ENCODE measurements around the gene PHOSPHO2. TPM values are rescaled to one million over a fixed set of nuclear protein-coding genes. Genes with fewer than 3 reads are reported as not detected.
"Not testable (repeated sequence)": the region's sequence is repeated elsewhere in the genome, so short reads cannot be mapped to it uniquely, and the experiment has no call there.

The PHOSPHO2 gene
- total RNA-seq, 1 donor from 2014 or later, result 3.0 TPM

DNA sequence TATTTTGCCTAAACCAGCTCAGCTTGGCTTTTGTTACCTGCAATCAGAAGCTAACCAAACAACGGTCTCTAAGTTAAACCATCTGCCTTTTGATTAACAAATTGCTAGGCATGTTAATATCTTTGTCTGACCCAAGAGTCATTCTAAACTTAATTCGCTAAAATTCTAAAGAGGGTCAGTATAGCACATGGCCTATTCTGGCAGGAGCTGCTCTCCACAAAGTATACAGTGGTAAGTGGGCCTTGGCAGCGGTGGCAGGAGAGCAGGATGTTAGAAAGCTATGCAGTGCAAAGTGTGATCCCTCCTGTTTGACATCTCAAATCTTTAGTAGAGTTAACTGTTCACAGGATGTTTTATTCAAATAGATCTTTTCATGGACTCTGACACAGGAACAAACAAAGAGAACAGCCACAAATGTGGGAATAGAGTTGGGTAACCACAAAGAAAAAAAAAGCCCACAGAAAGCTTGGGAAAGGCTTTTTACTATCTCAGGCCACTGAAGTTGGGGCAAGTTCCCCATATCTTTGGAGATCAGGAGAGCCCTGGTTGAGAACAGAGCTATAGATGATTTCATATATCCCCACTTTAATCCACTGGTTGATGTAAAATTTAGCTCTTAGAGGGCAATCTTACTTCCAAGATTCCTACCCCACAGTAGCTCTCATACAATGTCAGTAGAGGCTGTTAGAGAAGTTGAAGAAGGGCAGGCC lies 10.7 kb upstream of the PHOSPHO2 start:
- intact Hi-C loops (cut with micrococcal nuclease), result loop anchor here (1.0 kb wide), 1 partner anchor 11 kb away; the partner anchor contains the start of genes CFAP210 and PHOSPHO2

DNA sequence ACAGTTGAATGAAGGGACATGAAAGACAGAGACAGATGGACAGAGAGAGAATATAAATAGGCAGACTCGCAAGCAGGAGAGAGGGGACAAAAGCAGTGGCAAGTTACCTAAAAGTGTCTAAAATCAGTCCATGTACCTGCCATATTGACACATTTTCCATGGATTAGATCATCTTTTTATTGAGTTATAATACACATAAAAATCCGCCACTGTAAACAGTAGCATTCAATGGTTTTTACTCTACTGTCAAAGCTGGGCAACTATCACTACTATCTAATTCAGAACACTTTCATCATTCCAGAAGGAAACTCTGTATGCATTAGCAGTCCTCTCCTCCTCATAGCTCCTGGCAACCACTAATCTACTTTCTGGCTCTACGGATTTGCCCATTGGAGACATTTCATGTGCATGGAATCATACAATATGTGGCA lies 10.1 kb upstream of the PHOSPHO2 start:
- intact Hi-C loops (cut with micrococcal nuclease), result no loop called here

DNA sequence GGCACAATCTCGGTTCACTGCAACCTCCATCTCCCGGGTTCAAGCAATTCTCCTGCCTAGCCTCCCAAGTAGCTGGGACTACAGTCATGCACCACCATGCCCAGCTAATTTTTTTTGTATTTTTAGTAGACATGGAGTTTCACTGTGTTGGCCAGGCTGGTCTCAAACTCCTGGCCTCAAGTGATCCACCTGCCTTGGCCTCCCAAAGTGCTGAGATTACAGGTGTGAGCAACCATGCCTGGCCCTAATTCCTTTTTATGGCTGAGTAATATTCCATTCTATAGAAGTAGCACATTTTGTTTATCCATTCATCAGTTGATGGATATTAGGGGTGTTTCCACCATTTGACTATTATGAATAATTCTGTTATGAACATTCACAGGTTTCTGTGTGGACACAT lies 9.6 kb upstream of the PHOSPHO2 start:
- intact Hi-C loops (cut with micrococcal nuclease), result not testable (repeated sequence)

DNA sequence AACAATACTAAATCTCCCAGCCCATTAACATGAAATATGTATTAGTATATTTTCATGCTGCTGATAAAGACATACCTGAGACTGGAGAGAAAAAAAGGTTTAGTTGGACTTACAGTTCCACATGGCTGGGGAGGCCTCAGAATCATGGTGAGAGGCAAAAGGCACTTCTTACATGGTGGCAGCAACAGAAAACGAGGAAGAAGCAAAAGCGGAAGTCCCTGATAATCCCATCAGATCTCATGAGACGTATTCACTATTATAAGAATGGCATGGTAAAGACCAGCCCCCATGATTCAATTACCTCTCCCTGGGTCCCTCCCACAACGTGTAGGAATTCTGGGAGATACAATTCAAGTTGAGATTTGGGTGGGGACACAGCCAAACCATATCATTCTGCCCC lies 7.4 kb upstream of the PHOSPHO2 start:
- intact Hi-C loops (cut with micrococcal nuclease), result not testable (repeated sequence)

DNA sequence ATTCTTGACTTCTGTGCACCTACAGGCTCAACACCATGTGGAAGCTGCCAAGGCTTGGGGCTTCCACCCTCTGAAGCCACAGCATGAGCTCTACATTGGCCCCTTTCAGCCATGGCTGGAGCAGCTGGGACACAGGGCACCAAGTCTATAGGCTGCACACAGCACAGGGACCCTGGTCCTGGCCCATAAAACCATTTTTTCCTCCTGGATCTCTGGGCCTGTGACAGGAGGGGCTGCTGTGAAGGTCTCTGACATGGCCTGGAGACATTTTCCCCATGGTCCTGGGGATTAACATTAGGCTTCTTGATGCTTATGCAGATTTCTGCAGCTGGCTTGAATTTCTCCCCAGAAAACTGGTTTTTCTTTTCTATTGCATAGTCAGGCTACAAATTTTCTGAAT lies 6.3 kb upstream of the PHOSPHO2 start:
- intact Hi-C loops (cut with micrococcal nuclease), result not testable (repeated sequence)

DNA sequence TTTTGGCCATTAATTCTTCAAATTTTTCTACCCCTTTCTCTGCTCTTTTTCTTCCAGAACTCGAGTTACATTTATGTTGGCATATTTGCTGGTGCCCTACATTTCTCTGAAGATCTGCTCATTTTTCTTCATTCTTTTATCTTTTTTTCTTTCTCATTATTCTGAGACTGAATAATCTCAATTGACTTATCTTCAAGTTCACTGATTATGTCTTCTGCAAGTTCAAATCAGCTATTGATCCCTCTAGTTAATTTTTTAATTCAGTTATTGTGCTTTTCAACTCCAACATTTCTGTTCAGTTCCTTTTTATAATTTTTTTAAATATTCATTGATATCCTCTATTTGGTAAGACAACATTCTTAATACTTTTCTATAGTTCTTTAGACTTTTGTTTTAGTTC lies 3.3 kb upstream of the PHOSPHO2 start:
- intact Hi-C loops (cut with micrococcal nuclease), result loop anchor here (5.0 kb wide), 1 partner anchor 584 kb away; no protein-coding TSS in a partner anchor

DNA sequence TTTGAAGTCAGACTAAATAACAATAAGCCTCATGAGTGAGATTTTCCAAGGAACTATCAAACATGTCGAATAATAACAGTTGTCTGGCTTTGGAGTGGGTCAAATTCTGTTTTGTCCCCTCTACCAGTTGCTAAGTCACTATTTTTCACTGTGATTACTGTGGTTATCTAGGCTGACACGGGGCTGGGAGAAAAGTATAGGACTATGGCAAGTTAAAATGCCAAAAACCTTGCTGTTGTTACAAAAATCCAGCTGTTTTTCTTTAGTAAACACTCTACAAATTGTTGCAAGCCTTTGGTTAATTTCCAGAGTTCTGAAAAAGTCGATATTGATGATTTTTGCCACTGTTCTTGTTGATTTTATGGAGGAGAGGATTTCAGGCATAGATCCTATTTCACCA lies 1.6 kb upstream of the PHOSPHO2 start:
- intact Hi-C loops (cut with micrococcal nuclease), result loop anchor here (2.0 to 5.0 kb wide), 2 partner anchors 328 to 585 kb away; no protein-coding TSS in a partner anchor

DNA sequence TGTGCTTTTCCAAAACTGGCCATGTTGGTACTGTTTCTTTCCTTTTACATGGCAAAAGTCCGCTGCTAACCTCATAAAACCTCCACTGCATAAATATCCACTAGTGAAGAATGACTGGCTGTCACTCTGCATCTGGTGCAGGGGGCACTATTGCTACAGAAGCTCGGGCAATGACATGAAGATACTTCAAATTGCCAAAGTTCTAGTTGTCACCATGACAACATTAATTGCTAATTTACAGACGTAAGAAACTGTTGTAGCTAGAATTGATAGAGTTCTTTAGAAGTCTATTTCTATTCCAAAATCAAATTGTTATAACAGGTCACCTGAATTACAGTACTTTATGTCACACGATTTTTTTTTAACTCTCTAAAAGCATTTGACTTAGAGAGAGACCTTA lies 909 bp upstream of the PHOSPHO2 start:
- intact Hi-C loops (cut with micrococcal nuclease), result loop anchor here (2.0 to 5.0 kb wide), 2 partner anchors 329 to 586 kb away; no protein-coding TSS in a partner anchor

DNA sequence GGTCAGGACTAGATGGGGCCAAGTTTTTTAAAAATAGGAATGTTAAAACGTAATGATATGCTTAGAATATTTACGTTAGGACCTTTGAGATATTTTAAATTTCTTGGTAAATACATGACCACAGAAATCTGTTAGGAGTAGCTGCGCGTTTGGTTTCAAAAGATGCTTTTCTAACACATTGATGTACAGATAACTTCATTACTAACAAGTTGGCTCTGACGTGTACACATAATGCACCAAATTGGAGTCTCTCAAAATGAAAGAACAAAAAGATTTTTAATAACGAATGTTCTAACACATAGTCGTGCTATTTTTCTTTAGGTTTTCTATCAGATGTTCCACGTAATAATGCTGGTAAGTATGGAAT lies 608 bp downstream of the PHOSPHO2 start:
- intact Hi-C loops (cut with micrococcal nuclease), result loop anchor here (1.0 to 5.0 kb wide), 12 partner anchors 12 to 1739 kb away; partner anchors contain the start of genes BBS5, DCAF17, FASTKD1 and GORASP2

DNA sequence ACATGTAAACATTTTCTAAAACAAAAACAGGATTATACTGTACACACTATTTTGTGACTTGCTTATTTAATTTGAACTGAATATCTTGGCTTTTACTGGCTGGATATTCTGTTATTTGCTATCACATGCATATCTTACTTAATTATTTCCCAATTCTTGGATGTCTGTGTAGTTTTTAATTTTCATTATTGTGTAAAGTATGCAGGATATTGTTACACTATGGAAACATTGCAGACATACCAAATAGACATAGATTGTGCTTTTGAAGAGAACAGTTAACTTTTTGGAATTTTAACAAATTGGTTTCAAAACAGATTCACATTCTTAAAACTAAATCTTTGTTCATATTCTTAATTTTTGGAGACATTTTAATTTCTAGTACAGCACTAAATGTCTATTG lies 2.1 kb downstream of the PHOSPHO2 start:
- intact Hi-C loops (cut with micrococcal nuclease), result no loop called here

DNA sequence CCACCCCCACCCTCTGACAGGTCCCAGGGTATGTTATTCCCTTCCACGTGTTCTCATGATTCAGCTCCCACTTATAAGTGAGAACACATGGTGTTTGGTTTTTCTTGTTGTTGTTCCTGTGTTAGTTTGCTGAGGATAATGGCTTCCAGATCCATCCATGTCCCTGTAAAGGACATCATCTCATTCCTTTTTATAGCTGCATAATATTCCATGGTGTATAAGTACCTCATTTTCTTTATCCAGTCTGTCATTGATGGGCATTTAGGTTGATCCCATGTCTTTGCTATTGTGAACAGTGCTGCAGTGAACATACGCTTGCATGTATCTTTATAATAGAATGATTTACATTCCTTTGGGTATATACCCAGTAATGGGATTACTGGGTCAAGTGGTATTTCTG lies 4.9 kb downstream of the PHOSPHO2 start:
- intact Hi-C loops (cut with micrococcal nuclease), result not testable (repeated sequence)

DNA sequence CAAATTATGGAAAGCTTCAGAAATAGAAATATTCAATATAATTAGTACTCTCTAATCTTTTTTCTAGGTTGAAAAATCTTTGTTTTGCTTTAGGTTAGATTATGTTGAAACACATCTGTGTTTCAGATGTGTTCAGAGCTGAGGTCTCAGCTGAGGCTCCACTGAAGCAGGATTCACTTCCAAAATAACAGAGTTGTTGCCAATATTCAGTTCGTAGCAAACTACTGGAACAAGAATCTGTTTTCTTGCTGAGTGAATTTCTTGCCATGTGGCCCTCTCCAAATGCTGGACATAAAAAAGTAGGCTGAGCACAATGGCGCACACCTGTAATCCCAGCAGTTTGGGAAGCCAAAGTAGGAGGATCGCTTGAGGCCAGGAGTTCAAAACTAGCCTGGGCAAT lies 8.7 kb downstream of the PHOSPHO2 start:
- intact Hi-C loops (cut with micrococcal nuclease), result no loop called here

DNA sequence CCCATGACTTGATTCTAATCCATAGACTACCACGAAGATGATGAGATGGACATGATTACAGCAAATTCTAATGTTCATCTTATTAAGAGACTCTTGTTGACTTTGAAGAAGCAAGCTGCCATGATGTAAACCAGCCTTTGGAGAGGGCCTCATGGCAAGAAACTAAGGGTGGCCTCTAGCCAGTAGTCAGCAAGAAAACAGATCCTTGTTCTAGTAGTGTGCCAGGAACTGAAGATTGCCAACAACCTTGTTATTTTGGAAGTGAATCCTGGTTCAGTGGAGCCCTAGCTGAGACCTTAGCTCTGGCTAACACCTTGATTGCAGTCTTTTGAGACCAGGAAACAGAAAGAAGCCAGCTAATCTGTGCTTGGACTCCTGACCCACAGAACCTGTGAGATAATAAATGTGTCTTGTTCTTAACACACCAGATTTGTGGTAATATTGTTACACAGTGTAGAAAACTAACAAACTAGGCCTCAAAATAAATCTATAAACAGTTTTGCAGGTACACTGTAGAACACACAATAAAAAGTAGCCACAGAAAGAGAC lies 10.0 kb downstream of the PHOSPHO2 start:
- intact Hi-C loops (cut with micrococcal nuclease), result no loop called here

DNA sequence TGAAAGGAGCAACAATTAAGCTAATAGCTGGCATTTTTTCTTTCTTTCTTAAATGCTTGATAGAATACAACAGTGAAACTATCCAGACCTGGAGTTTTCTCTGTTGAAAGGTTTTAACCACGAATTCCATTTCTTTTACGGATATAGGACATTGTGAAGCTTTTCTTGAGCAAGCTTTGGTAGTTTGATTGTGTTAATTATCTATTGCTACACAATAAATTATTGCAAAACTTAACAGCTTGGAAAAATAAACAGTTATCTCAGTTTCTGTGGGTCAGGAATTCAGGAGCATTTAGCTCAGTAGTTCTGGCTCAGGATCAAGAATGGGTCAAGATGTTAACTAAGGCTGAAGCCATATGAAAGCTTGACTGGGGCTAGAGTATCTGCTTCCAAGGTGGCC lies 11.7 kb downstream of the PHOSPHO2 start:
- intact Hi-C loops (cut with micrococcal nuclease), result no loop called here

DNA sequence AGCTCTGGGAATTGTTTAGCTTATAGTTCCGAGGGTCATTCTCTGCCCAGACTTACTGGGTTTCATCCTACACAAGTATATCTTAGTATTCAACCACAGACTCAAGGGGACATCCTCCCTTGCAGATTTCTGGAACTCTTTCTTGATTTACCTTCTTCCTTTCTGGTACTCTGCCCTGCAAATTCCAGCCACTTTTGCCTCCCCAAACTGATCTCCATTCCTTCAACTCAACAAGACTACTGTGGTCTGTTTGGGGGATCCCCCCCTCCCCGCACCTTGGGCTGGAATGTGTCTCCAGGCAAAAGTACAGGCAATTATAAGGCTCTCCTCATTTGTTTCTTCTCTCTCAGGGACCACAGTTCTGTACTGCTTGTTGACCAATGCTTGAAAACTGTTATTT lies 13.4 kb downstream of the PHOSPHO2 start:
- intact Hi-C loops (cut with micrococcal nuclease), result no loop called here

DNA sequence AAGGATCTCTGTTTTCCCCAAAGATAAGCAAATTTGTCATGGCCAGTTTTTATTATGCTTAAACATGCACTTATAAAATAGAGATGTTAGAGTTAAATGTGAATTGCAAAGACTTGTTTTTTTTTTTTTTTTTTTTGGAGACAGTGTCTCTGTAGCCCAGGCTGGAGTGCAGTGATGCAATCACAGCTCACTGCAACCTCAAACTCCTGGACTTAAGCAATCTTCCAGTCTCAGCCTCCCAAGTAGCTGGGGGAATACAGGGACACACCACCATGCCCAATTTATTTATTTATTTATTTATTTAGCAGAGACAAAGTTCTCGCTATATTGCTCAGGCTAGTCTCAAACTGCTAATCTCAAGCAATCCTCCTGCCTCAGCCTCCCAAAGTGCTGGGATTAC lies 15.1 kb downstream of the PHOSPHO2 start:
- intact Hi-C loops (cut with micrococcal nuclease), result no loop called here

DNA sequence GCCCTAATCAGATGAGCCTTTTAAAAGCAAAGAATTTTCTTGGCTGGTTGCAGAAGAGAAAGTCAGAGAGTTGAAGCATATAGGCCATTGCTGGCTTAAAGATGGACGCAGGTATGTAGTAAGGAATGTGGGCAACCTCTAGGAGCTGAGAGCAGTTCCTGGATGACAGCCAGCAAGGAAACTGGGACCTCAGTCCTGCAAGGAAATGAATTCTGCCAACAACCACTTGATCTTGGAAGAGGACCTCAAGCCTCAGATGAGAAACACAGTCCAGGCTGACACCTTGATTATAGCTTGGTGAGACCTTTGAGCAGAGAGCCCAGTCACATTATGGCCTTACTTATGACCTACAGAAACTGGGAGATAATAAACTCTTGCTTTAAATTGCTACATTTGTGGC lies 15.7 kb downstream of the PHOSPHO2 start:
- intact Hi-C loops (cut with micrococcal nuclease), result no loop called here

DNA sequence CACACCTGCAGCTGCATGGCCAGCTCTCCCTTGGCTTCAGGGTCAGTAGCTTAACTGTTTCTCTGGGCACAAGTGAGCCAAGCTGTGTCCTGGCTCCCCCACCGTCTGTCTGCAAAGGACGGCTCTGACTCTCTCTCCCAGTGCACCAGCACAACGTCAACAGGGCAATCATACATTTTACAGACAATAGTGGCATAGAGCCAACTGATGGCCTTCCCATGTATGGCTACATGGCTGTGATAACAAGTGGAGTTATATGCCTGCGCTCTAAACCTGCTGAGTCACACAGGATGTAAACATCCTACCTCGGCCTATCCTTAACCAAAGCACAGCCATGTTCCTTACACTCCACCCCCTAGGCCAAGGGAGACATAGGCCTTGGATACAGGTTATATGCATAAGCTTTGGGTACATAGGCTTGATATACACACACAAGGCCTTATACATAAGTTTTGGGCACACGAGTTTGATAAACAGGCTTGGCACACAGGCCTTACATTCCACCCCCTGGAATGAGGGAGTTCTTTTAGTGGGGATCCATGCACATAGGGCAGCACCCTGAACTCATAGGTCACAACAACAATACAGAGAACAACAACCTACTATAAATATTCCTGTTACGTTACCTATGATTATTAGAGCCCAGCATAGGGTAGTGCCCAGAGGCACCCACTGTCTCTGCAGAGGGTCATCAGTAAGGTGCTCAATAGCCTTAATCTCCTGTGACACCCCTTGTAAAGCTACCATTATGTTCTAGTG lies 17.7 kb downstream of the PHOSPHO2 start:
- intact Hi-C loops (cut with micrococcal nuclease), result no loop called here

DNA sequence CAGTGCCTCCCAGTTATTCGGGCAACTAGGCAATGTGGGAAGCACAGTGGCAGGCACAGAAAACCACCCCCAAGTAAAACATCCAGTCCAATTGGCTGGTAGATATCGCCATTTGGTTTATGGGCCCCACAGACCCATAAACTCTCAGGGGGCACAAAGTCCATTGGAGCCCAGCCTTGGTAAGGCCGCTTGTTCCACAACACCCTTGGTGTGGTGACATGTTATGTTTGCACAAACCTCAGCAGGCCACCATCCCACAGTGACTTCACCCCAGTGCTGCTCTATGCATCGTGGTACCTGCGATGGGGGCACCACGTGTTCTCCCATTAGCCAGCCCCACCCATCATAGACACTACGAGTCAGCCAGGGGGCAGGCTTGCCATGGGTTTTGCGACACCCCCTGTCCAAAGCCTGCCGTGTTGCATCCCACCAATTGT lies 18.5 kb downstream of the PHOSPHO2 start:
- intact Hi-C loops (cut with micrococcal nuclease), result no loop called here

DNA sequence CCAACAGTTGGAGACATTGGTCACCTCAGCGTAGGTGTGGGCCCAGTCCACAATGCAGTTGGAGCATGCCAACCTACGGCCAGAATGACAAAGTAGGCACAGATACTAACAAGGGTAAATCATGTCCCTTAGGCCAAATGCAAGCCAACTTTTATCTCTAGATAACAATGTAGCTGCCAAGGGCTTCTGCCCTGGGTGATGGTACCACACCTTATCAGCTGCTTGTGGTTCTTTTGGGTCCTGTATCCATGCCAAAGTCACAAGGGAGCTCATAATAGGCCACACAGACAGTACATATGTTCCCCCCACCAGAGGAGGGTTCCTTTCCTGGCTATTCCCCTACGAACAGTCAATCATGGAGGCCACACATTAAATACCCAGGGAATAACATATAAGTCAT lies 19.1 kb downstream of the PHOSPHO2 start:
- intact Hi-C loops (cut with micrococcal nuclease), result no loop called here

DNA sequence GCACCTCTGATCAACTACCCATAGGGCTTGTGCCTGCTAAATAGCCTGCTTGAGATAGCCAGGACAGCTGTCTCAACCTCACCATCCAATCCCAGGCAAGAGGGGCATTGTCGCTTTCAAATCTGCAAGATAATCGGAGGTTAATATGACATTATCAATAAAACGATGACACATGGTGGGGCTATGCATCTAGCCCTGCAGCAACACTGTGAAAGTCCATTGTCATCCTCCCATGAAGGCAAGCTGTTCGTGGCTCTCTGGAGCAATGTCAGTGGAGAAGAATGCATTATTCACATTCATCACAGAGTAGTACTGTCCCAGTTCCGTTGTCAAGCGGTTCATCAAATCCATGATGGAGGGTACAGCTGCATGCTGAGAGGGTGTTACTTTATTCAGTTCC lies 20.4 kb downstream of the PHOSPHO2 start:
- intact Hi-C loops (cut with micrococcal nuclease), result no loop called here
